GM10266 (cell line): ENCODE results near the gene MYL11.

Source experiments
- DNase-seq: peaks from one replicate; pipeline ENCODE4 v3.0.0; 2012; ENCODE audit errors: extremely low spot score
- TF ChIP-seq, protein P1 (sequence below): IDR thresholded peaks from 2 replicates; pipeline ENCODE4 v1.5.1; 2012; ENCODE audit warnings: mild to moderate bottlenecking, low read depth; ENCODE audit not compliant: control insufficient read depth, insufficient read depth; ENCODE audit errors: missing control alignments

MYL11 gene

DNA sequence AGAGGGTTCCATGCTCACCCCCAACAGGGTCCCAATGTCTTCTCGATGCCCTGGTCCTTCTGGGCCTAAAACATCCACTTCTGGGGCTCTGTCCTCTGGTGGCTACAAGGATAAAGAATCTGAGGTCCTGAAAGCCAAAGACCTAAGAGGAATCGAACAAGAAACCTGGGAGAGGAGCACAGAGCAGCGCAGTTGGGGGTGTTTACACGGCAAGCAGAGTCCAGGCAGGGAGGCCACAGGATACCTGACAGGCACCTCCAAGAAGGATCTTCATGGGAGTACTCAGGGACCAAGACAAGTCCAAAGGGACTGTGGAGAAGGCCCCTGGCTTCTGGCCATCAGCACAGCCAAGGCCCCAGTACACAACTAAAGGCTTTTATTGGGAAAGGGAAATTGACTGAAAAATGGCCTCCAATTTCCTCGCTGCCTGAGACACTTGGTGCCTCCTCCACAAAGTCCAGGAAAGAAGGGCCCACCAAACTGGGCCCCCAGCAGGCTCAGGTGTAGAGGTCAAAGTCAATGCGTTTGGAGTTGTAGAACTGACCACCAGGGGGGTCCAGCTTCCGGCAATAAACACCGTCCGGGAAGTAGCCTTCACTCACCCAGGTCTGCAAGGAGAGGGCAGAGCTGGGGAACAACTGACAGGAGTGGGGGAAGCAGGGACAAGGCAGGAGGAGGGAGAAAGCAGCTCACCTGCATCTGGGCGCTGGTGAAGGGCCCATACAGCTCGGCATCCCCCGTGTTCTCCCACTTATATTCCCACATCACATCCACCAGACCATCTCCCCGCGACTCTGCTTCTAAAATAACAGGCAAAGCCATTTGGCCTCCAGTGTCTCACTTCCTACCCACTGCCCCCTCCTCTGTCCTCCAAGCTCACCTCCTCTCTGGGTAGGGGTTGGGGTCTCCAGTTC, 21.9 kb upstream of the MYL11 start:
- TF ChIP-seq, protein P1, sequence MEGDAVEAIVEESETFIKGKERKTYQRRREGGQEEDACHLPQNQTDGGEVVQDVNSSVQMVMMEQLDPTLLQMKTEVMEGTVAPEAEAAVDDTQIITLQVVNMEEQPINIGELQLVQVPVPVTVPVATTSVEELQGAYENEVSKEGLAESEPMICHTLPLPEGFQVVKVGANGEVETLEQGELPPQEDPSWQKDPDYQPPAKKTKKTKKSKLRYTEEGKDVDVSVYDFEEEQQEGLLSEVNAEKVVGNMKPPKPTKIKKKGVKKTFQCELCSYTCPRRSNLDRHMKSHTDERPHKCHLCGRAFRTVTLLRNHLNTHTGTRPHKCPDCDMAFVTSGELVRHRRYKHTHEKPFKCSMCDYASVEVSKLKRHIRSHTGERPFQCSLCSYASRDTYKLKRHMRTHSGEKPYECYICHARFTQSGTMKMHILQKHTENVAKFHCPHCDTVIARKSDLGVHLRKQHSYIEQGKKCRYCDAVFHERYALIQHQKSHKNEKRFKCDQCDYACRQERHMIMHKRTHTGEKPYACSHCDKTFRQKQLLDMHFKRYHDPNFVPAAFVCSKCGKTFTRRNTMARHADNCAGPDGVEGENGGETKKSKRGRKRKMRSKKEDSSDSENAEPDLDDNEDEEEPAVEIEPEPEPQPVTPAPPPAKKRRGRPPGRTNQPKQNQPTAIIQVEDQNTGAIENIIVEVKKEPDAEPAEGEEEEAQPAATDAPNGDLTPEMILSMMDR = no peak
- DNase-seq = no peak

DNA sequence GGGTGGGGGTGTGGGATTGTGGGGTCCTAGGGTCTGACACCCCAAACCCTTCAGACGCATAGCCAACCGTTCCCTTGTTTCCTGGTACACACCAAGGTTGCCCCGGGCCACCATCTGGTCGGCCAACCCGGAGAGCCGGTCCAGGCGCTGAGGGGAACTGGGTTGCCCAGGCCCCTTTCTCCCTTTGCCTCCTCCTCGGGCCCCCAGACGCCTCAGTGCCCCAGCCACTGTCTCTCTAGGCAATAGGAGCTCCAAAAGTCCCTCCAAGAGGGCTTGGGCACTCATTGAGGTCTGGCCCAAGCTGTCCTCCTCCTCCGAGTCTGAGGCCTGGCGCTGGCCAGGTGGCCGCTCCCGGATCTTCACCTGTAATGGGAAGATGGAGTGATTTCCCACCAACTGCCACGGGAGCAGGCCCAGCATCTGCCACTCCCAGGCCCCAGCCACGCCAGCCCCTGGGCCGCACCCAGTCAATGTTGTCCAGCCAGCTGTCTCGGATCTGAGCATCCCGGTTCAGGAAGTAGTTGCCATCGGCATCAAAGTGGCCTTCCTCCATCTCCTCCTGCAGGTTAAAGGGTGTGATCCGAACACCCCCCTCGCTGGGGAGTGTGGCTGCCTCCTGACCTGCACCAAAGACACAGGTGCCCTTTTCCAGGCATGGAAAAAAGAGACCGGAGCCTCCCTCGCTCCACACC, 21.0 kb upstream of the MYL11 start:
- TF ChIP-seq, protein P1 = no peak
- no peak for DNase-seq

DNA sequence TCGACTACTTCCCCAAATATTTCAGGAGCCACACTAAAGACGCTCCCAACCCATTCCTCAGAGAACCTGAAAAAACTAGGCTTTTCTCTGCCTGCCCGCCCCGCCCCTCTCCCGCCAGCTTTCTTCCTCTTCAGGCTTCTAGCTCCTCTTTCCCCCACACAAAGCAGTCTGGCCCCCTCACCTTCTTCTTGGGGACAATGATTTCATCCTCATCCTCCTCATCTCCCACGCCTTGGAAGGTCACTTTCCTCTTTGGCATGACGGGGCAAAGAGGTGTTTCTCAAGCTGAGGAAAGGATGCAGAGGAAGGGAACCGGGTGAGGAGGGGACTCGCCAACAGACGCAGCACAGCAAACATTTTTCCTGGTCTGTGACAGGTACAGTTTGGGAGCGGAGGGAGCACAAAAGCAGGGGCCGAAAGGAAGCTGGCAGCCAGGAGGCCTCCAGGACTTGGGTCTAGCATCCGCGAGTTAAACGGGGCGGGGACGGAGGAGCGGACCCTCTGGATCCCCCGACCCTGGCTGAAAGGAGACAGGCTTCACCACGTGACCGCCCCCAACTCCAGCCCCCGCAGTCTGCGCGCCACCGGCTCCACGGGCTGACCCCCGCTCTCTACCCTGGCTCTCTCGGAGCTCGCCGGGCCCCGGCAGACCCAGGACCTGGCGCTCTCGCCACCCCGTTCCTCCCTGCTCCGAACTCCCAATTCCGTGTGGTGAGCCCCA, 20.0 kb upstream of the MYL11 start:
- no peak for DNase-seq
- TF ChIP-seq, protein P1 = no peak

DNA sequence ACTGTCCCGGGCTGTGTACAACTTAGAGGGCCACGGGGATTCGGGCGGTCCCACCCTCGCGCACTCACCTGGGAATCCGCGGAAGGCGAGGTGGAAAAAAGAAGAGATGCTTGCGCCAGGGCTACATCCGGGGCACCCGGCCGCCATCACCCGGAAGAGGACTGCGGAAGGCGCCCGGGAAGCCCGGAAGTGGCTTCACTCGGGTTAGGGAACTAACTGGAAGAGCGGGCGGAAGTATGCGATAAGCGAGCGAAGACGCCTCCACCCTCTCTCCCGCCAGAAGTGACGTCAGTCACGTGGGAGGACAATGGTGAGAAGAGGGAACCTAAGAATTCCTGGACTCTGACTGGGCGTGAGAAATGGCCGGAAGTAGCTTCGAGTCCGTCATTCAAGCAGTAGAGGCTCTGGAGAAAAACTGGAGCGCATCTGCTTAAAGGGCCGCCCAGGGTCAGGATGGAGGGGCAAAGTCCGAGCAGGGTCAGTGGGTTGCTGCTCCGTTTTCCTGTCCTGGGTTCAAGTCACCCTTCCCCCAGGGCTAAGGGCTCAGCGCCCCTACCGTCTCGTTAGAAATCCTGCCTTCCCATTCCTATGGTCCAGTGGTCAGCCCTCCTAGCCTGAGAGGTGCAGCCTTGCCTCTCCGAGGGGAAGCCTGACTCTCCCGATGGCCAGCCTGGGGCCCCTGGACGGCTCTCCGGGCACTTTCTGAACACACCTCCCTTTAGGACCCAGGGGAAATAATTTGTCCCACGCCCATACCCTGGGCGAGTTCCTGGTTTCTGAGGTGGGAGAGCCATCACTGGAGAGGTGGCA, 19.3 kb upstream of the MYL11 start, which contains the start of gene CD2BP2:
TSS of gene CD2BP2 (minus strand) at position 165 of the 810 bp plus-strand sequence. CDS start 627 bp downstream, outside the sequence.
- DNase-seq = peak; percentile 93
- TF ChIP-seq, protein P1 = no peak

DNA sequence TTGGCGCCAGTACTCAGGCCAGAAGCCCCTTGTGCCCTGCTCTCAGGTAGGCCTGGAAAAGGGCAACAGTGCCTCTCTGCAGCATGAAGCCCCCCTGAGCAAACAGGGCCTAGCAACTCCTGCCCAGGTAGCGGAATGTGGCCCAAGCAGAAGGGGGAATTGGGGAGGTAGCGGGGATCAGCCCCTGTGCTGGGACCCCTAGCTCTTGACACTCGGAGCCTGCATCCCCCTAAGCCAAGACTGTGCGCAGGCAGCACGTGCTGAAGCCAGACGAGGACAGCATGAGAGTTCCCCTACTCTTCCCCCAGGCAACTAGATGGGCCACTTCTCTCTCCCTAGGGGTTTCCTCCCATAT, 18.7 kb upstream of the MYL11 start:
- no peak for DNase-seq
- TF ChIP-seq, protein P1 = no peak

DNA sequence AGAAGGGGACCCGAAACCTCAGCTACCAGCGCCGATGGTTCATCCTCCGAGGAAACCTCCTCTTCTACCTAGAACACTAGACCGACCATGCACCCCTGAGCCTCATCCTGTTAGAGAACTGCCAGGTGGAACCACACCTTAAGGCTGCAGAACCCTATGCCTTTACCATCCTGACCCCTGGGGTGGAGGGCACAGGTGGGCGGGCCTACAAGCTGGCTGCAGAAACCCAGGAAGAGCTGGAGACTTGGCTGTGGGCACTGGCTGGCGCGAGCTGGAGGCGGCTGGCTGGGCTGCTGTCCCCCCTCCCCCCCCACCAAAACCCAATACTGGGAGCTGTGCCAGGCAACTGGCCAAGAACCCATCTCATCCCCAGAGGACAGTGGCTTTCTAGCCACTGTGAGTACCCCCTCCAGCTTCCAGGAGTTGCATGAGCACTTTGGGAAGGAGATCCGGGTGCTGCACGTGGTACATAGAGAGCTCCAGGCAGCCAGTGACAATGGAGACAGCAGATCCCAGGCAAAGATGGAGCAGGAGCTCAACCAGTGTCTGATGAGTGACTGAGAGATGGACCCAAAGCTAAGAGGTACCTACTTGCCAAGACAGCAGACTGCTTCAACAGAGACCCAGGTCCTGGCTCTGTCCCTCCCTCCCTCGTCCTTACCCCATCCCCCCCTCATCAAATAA, 18.1 kb upstream of the MYL11 start:
- TF ChIP-seq, protein P1 = no peak
- no peak for DNase-seq
